Endothelial cell of umbilical vein (primary cell): ENCODE results near the gene EPRS1.

ENCODE experiments used
- EZH2 ChIP-seq: IDR thresholded peaks from 2 replicates; pipeline ENCODE4 v1.6.1; 2012; ENCODE audit warnings: borderline replicate concordance, low read depth, mild to moderate bottlenecking, moderate library complexity, low read length, inconsistent platforms; ENCODE audit not compliant: severe bottlenecking
- JUN ChIP-seq: IDR thresholded peaks from 2 replicates; pipeline ENCODE4 v1.6.1; 2011; ENCODE audit warnings: borderline replicate concordance, low read depth; ENCODE audit not compliant: insufficient read length, insufficient read depth
- MYC ChIP-seq: IDR thresholded peaks from one replicate; pipeline ENCODE4 v1.6.1; 2011; ENCODE audit warnings: mild to moderate bottlenecking, low read depth, low read length
- POLR2A ChIP-seq: IDR thresholded peaks from 2 replicates; pipeline ENCODE4 v1.6.1; 2012; ENCODE audit warnings: low read depth, mild to moderate bottlenecking, control low read depth, low read length
- POLR2AphosphoS5 ChIP-seq: IDR thresholded peaks from 2 replicates; pipeline ENCODE4 v1.6.1; 2012; ENCODE audit warnings: low read depth, mild to moderate bottlenecking, control low read depth, low read length, moderate library complexity; ENCODE audit not compliant: insufficient read depth
- TF ChIP-seq, protein P1 (sequence below), 2 donors: IDR thresholded peaks; 1 replicate in 1 of 2; 2 replicates in 1 of 2; pipeline ENCODE4 v1.5.1; 2011; ENCODE audit warnings: low read length in 2 of 2, mild to moderate bottlenecking in 2 of 2, moderate library complexity in 2 of 2, control low read depth in 1 of 2, inconsistent platforms in 1 of 2, low read depth in 1 of 2; ENCODE audit not compliant: insufficient read depth in 1 of 2; ENCODE audit errors: extremely low read depth in 1 of 2
- TF ChIP-seq, protein P2 (sequence below): IDR thresholded peaks from 2 replicates; pipeline ENCODE4 v1.6.1; 2011; ENCODE audit not compliant: insufficient read depth, insufficient read length

DNA sequence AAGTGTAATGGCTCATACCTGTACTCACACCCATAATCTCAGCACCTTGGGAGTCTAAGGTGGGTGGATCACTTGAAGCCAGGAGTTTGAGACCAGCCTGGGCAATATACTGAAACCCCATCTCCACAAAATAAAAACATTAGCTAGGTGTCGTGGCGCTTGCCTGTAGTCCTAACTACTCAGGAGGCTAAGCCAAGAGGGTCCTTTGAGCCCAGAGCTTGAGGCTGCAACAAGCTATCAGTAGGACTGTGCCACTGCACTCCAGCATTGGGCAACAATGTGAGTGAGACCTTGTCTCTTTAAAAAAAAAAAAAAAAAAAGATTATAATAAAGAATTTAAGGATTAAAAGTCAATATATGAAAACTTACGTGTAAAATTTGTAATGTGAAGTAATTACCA lies 31.6 kb upstream of the EPRS1 start:
- TF ChIP-seq JUN, result no peak
- TF ChIP-seq POLR2A, result no peak
- no peak for TF ChIP-seq EZH2
- no peak for TF ChIP-seq POLR2AphosphoS5
- TF ChIP-seq, protein P1, sequence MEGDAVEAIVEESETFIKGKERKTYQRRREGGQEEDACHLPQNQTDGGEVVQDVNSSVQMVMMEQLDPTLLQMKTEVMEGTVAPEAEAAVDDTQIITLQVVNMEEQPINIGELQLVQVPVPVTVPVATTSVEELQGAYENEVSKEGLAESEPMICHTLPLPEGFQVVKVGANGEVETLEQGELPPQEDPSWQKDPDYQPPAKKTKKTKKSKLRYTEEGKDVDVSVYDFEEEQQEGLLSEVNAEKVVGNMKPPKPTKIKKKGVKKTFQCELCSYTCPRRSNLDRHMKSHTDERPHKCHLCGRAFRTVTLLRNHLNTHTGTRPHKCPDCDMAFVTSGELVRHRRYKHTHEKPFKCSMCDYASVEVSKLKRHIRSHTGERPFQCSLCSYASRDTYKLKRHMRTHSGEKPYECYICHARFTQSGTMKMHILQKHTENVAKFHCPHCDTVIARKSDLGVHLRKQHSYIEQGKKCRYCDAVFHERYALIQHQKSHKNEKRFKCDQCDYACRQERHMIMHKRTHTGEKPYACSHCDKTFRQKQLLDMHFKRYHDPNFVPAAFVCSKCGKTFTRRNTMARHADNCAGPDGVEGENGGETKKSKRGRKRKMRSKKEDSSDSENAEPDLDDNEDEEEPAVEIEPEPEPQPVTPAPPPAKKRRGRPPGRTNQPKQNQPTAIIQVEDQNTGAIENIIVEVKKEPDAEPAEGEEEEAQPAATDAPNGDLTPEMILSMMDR (IDR thresholded peaks at IDR 0.05; ENCODE audit: extremely low read depth in 1 of 2, insufficient read depth in 1 of 2, low read depth in 1 of 2, low read length in 2 of 2), result no peak
- TF ChIP-seq MYC, result no peak
- TF ChIP-seq, protein P2, sequence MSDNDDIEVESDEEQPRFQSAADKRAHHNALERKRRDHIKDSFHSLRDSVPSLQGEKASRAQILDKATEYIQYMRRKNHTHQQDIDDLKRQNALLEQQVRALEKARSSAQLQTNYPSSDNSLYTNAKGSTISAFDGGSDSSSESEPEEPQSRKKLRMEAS, result no peak
